EL (cell line): ENCODE measurements around the gene CDA.
"Not testable (repeated sequence)": the region's sequence is repeated elsewhere in the genome, so short reads cannot be mapped to it uniquely, and the experiment has no call there.

Experiments
- DNase-seq: peaks from one replicate; pipeline ENCODE4 v3.0.0-alpha.2; 2016

The CDA gene

DNA sequence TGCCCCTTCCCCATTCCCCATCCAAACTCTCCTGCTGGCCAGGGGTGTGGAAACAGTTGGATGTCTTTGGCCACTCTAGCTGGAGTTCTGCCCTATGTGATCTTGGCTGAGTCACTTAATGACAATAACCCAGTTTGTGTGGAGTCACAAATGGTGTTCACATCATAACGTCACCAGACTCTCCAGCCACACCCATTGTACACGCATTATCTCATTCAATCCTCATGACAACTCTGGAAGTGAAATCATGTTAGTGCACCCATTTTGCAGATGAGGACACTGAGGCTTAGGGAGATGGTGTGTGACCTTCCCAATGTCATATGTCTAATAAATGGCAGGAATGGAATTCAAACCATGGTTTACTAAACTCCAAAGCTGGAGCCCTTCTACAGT lies 1.2 kb upstream of the CDA start:
- DNase-seq, result peak; percentile 35

DNA sequence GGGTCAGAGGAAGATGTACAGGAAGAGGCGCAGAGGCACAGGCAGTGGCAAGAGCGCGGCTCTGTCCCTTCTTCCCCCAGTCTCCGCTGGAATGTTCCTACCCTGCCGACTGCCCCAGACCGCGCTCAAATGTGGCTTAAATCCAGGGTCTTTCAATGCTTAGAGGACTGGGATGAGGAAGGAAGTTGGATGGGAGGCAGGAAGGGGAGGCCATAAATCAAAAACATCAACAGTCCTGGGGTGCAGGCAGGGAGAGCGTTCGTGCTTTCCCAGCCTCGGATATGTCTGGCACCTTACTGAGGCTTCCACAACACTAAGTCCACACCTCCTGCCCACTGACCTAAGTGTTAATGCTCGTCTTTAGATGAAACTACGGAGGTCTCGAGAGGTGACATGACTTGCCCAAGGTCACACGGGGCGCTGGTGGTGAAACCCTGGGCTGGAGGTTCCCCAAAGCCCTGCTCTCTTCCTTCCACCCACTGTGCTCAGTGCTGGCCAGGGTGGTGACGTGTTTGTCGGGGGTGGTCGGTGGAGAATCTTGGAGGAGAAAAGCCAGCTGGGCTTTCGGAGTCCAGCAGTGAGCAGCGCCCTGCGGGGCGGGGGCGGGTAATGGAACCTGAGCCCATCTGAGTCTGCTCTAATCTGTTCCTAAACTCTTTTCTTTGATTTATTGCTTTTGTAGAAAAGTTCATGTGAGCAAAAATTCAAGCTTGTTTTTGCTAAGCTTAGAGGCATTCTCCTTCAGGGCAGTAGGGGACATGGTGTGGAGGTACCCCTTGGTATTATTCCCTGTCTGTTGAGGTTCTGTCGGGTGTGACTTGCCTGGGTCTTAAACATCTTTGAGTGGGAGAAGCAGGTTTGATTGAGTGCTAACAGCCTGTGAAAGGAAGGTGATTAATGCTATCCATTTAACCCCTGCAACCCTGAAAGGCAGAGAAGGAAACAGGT lies 708 bp downstream of the CDA start:
- peak; percentile 47 for DNase-seq

DNA sequence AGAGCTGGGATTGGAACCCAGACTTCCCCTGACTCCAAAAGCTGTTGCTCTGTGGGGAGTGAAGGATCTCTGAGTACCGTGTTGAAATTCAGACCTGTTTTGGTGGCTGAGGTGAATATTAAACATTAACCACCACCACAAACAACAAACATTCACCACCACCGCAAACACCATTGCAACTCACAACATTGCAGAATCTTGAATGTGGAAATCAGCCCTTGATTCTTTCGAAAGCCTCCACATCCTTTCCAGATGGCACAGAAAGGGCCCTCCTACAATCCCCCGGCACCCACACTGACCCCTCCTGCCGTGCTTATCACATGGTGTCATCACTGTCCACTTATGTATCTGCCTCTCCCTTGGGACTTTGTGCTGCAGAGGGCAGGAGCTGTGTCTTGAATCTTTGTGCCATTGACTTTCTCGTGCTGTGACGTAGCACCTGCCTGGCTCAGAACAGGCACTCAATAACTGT lies 1.4 kb downstream of the CDA start:
- peak; percentile 73 for DNase-seq

DNA sequence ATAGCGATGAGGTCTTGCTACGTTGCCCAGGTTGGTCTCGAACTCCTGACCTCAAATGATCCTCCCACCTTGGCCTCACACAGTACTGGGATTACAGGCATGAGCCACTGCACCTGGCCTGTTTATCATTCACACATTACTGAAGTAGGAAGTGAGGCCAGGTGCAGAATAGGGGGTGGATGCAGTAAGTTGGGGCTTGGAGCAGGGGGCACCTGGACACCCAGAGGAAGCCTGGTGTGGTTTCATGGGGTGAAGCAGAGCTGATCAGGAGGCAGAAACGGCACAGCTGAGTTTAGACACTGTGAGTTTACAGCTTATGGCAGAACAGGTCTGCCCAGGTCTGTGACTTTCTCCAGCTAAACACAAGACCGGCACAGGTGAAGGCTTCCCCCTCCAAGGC lies 4.9 kb downstream of the CDA start:
- no peak for DNase-seq

DNA sequence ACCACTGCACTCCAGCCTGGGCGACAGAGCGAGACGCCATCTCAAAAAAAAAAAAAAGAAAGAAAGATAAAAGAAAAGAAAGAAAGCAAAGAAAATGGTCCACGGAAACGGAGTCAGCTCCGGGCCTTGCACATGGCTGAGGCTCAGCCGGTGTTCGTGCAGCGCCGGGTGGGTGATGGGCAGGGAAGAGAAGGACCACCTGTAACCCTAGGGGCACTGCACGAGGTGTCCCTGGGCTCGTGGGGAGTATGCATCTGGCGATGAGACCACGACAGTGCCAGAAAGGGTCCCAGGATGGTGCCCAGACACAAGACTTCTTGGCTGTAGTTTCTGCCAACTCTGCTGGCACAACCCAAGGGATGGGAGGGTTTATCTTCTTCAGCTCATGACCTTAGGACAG lies 5.8 kb downstream of the CDA start:
- DNase-seq, result no peak

DNA sequence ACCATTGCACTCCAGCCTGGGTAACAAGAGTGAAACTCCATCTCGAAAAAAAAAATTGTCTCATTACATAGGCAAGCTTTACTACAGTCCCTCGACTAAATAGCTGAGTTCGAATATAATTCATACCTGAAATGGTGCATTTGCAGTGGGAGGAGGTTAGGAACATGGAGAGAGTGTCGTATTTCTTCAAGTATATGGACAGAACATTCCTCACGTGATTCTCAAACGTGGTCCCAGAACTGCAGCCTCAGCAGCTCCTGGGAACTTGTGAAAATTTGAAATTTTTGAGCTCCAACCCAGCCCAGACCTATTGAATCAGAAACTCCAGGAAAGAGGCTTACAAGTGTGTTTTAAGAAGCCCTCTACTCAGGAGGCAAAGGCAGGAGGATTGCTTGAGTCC lies 7.2 kb downstream of the CDA start:
- no peak for DNase-seq

DNA sequence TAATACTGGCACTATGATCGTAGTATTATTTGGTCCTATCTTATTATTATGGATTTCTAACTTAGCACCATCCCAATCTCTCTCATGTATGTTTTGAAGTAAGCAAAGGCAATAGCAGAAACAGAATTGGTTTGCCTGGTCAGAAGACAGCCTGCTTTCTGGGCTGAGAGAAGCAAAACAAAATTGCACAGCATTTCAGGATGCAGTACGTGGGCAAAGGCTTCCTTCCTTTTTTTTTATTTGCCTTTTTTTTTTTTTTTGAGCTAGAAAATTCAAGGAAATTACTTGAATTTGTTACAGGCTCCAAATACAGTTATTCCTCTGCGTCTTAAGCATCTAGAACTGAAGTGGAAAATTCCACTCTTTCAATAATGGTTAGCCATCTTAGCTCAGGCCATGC lies 8.8 kb downstream of the CDA start:
- no peak for DNase-seq

DNA sequence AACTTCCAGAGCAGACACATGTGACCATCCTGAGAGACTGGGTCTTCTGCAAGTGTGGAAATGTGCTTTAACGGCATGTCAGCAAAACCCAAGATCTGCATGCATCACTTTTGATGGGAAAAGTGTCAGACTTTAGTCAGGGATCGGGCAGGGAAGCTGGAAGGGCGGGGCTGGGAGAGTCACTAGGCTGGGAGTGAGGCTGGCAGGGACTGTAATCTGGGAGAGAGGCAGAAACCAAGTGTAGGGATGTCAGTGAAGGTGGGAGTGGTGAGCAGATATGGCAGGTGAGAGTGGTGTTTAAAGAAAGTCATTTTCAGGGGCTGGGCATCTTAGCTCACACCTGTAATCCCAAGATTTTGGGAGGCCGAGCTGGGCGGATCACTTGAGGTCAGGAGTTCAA lies 11.3 kb downstream of the CDA start:
- no peak for DNase-seq

DNA sequence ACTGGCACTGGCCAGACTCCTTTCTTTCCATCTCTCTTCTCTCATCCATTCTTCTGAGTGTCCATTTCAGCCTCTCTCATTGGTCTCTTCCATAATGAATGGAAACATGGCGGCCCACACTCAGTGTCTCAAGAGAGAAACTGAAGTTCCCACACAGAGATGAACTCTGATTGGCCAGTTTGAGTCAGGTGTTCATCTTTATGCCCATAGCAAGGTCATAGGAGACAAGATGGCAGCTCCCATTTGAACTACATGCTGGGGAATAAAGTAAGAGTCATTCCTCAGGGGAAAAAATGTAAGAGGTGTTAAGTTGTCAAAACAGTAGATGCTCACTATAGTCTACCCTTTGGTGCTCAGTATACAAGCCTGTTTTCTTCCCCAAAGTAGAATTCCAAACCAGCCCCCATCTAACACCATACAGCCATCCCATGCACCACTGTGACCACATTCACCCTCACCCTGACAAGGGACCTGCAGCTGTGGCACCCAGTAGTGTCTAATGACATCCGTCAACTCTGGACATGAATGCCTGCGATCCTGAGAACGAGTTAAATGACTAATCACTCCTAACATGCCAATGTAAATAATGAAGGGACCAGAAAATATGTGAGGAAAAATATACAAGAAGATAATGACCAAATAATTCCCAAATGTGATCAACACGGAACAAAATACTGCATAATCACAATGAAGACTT lies 12.4 kb downstream of the CDA start:
- peak; percentile 75 for DNase-seq

DNA sequence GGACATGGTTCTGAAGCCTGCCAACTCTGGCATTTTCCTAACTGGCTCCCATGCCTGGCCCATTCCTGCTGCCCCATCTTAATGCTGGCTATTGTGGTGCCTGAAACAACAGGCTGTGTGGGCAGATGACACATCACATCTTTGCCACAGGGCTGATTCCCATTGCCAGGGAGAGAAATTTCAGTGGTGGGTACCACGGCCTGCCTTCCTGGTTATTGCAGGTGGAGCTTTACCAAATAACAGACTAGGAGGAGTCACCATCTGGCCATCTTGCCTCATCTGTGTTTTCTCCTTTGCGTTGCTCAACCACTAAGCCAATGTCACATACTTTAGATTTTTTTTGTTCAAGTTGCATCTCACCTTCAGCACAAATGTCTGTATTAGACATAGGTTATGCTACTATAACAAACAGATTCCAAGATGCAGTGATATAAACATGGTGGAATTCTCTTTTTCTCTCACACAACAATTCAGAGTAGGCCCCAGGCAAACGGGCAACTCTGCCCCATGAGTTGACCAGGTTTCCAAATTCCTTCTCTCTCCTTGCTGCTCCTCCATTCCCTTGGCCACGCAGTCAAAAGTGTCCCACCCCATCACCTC lies 14.1 kb downstream of the CDA start:
- DNase-seq, result peak; percentile 40

DNA sequence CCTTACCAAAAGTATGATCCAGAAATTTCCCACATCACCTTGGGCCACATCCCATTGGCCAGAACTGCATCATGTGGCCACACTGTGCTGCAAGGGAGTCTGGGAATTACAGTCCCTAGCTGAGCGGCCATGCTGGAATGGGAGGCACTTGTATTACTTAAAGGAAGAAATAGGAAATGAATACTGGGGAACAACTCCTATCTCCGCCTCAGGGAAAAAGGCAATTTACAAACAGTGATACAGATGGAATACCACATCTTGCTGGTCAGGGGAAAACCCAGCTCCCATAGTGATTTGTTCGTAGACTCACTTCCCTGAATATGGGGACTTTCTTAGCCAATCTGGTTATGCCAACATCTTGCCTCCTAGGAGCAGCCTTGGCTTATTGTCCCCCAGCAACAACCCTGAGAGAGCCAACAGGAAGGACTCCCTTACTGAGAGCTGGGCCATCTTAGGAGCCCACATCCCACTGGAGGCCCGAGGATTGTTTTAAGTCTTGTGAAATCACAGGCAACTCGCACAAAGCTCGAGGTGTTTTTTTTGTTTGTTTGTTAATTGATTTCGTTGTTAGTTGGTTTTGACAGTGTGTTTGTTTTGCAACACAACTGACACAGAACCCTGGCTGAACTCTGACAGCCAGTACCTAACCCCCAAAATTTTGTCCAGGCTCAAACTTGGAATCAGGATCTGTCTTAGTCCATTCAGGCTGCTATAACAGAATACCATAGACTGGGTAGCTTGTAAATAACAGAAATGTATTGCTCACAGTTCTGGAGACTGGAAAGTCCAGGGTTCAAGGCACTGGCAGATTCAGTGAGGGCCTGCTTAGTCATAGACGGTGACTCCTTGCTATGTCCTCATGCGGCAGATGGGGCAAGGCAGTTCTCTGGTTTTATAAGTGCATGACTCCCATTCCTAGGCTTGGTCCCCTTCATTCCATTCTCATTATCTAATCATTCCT lies 14.9 kb downstream of the CDA start:
- peak; percentile 100 for DNase-seq

DNA sequence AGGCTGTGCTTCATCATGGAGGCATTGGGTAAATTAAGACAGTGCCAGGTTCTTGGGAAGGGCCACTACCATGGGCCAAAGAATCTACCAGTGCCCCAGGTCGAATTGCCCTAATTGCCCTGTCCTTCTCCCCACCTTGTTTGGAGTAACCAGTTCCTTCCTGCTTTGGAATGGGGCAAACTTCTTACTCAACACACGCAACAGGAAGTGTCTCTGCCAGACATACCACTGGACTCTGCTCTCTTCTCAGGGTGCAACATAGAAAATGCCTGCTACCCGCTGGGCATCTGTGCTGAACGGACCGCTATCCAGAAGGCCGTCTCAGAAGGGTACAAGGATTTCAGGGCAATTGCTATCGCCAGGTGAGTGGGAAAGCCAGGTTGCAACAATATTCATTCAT lies 15.8 kb downstream of the CDA start:
- peak; percentile 74 for DNase-seq

DNA sequence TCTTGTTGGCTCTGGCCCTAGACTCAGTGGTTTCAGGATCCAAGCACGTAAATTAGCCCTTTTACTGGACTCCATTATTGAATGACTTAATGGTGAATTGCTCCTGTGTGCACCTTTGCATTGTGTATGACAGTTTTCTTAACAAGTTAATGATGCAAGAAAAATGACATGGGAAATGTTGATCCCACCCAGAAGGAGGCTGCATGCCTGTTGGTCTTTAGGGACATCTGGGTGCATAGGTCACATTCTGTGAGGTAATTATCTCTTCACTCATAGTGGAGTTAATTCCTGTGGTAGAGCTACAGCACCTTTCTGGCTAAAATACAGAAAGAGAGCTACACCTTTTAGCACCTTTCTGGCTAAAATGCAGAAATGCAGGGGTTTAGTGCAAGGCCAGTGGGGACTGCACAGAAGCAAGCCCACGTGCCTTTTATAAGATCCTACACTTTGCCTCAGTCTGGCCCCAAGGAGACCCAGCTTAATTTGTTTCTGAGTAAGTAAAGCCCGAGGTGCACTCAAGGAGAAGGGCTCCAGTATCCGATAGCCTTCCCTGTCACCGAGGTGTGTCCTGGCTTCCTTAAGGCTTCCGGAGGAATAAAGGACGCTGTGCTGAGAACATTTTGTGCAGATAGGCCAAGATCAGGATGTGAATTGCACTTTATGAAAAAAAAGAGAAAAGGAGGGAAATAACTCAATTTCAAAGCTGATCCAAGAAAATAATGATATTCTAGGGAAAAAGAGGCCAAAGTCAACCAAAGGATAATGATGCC lies 18.1 kb downstream of the CDA start:
- DNase-seq, result not testable (repeated sequence)

DNA sequence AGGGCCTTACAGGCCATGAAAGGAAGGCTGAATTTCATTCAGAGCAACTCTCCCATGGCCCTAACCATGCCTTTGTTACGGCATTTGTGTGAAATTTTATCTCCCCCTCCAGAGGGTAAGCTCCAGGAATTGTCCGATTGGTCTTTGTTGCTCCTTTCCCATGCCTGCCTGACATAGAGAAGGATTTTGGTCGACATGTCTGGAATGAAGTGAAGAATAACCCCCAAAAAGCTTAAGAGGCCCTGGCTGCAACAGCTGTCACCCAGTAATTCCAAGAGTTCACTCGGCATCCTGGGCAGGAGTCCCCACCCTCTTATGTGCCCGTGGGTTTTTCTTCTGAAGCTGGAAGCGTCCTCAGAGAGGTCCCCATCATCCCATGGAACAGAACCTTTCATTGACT lies 20.6 kb downstream of the CDA start:
- DNase-seq, result no peak

DNA sequence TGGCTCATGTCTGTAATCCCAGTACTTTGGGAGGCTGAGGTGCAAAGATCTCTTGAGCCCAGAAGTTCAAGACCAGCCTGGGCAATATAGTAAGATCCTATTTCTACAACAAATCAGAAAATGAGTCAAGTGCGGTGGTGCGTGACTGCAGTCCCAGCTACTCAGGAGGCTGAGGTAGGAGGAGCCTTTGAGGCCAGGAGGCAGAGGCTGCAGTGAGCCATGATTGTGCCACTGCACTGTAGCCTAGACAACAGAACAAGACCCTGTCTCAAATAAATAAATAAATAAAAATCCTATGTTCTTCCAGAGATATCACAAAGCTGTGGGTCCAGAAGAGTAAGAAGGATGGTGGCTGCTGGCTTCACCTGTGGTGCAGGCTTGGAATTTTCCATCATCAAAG lies 22.1 kb downstream of the CDA start:
- no peak for DNase-seq

DNA sequence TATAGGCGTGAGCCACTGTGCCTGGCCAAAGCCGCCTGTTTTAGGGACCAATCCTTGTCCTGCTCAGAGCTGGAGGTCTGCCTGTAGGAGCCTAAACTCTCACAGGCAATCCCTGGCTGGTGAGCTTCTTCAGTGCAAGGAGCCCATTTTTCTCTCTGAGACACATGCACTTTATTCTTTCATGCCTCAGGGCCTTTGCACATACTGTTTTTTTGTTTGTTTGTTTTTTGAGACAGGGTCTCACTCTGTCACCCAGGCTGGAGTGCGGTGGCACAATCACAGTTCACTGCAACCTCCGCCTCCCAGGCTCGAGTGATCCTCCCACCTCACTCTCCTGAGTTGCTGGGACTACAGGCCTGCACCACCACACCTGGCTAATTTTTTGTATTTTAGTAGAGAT lies 22.8 kb downstream of the CDA start:
- DNase-seq, result no peak

DNA sequence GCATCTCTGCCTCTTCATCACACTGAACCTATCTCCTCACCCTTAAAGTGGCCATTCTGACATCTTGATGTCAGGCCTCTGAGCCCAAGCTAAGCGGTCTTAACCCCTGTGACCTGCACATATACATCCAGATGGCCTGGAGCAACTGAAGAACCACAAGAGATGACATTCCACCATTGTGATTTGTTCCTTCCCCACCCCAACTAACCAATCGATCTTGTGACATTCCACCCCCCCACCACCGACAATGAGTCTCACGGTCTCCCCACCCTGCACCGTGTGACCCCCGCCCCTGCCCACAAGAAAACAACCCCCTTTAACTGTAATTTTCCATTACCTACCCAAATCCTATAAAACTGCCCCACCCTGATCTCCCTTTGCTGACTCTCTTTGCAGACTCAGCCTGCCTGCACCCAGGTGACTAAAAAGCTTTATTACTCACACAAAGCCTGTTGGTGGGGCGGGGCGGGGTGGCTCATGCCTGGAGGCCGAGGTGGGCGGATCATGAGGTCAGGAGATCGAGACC lies 23.4 kb downstream of the CDA start:
- peak; percentile 63 for DNase-seq

DNA sequence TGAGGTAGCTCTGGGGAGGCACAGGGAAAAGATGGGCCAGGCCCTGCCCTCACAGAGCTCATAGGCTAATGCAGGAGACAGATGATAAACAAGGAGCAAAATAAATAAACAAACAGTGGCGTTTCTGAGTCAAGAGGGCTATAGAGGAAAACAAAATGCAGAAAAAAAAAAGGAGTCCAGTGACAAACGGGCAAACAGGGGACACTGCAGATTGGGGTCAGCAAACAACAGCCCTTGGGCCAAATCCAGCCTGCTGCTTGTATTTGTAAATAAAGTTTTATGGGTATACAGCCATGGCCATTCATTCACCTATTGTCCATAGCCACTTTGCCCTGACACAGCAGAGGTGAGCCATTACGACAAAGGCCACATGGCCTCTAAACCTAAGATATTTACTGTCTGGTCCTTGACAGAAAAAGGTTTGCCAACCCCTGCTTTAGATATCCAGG lies 25.3 kb downstream of the CDA start:
- no peak for DNase-seq

DNA sequence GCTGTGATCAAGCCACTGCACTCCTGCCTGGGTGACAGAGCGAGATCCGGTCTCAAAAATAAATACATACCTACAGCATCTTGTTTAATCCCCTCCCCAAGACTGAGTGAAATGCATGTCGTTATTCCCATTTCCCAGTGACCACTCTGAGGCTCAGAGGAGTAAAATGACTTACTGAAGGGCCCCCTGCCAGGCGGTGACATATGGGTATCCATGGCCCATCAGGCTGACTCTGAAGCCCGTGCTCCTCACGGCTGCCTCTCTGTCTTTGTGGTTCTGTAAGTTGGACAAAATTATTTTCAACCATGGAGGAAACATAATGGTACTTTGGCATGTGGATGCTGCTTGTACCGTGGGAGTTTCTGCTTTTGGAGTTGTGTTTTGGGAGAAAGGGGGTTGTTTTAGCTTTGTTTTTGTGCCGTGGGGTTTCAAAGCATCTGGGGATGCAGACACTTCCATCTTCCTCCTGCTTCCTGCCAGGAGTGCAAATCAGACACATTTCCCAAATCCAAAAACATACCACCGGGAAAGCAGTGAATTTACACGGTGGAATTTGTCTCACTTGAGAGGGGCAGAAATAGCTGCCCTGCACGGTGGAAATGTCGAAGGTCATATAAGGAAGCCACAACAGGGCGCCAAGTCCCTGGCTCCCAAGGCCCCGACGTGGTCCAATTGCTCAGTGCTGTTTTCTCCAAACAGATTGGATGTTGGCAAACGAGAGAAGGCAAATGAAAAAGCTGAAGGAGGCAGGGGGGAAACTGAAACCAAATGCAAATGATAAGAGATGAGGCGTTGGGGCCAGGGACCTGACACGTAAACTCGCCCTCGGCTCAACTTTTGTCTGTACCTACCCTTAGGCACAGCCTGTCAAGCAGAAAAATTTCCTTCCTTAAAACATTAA lies 27.3 kb downstream of the CDA start:
- DNase-seq, result peak; percentile 31

DNA sequence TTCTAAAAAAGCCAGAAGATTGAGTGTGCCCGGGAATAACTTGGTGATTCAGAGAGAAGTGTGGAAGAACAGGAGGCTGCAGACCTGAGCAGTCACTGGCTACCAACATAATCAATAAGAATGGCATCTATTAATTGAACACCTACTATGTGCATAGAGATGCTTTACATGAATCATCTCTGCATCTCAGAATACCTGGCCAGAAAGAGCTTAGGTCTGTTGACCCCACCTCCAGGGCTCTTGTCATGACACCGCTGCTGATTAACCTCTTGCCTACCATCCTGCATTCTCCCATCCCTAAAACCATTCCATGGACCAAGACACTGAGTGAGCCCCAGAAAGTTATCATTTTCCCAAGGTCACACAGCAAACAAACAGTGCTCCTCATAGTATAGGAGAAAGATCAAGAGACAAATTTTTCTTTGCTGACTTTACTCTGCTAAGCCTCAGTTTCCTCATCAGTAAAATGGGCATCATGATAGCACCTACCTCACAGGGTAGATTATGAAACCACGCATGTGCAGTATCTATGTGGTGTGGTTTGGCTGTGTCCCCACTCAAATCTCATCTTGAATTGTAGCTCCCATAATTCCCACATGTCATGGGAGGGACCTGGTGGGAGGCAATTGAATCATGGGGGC lies 28.1 kb downstream of the CDA start:
- no peak for DNase-seq
